Sigmoid colon (tissue), 7 donors: Measurements from ENCODE around the gene PDE6B. TPM values are rescaled to one million over a fixed set of nuclear protein-coding genes. Genes with fewer than 3 reads are reported as not detected.

ENCODE experiments used
- DNase-seq: peaks from one replicate; pipeline ENCODE4 v3.0.0-alpha.2; 2019
- H3K27ac ChIP-seq, 4 donors: fragments of 200-600 bp; sonication (generic); one replicate each; pipeline ENCODE4 v1.5.1; 2016 to 2019; ENCODE audit warnings: mild to moderate bottlenecking in 1 of 4
- H3K27me3 ChIP-seq, 3 donors: fragments of 200-600 bp; sonication (generic); one replicate each; pipeline ENCODE4 v1.5.1; 2019; ENCODE audit warnings: mild to moderate bottlenecking in 1 of 3
- H3K36me3 ChIP-seq, 4 donors: fragments of 200-600 bp; sonication (generic); one replicate each; pipeline ENCODE4 v1.5.1; 2016 to 2019
- H3K4me1 ChIP-seq, 4 donors: fragments of 200-600 bp; sonication (generic); one replicate each; pipeline ENCODE4 v1.5.1; 2017 to 2019
- H3K4me3 ChIP-seq, 4 donors: fragments of 200-600 bp; sonication (generic); one replicate each; pipeline ENCODE4 v1.5.1; 2017 to 2019; ENCODE audit warnings: mild to moderate bottlenecking in 2 of 4, moderate library complexity in 1 of 4
- H3K9me3 ChIP-seq, 4 donors: fragments of 200-600 bp in 3 of 4; sonication (generic) in 3 of 4; one replicate each; pipeline versions ENCODE4 v1.5.1 to v1.6.1; 2013 to 2019
- EP300 ChIP-seq, 4 donors: sonication (generic); formaldehyde crosslinking; IDR thresholded peaks; one replicate each; pipeline ENCODE4 v1.6.1; 2017; ENCODE audit warnings: antibody characterized with exemption in 4 of 4
- POLR2A ChIP-seq, 2 donors: fragments of 450-650 bp; IDR thresholded peaks; one replicate each; pipeline ENCODE4 v1.6.1; 2016; ENCODE audit warnings: antibody characterized with exemption in 2 of 2, mild to moderate bottlenecking in 2 of 2, moderate library complexity in 2 of 2
- POLR2AphosphoS5 ChIP-seq, 4 donors: sonication (generic); formaldehyde crosslinking; IDR thresholded peaks; one replicate each; pipeline ENCODE4 v1.6.1; 2017; ENCODE audit warnings: antibody characterized with exemption in 4 of 4
- WGBS, 2 donors: extraction: QIAGEN DNeasy Blood & Tissue Kit; methylation state at CpG; one replicate each; pipeline ENCODE4 v1.1.7; 2013; 5-methylcytosine and 5-hydroxymethylcytosine counted together
- intact Hi-C: fragments of 100-400 bp; cut with DNase I; formaldehyde crosslinking; loops from one replicate; pipeline ENCODE4 v1.15.1; 2023
- polyA plus RNA-seq, 3 donors: library from polyadenylated mRNA; stranded (reverse); fragments of 200-250 nt; gene quantifications; one replicate each; pipeline ENCODE4 v1.2.3, GENCODE V29; 2013
- total RNA-seq, 4 donors: library from RNA; depleted of rRNA; stranded (reverse); fragments of >200 nt; gene quantifications; one replicate each; pipeline ENCODE4 v1.1.0, GENCODE V29; 2016
- TF ChIP-seq, protein P1 (sequence below), 4 experiments: fragments of 450-650 bp in 3 of 4; fragments of 200-600 bp in 1 of 4; IDR thresholded peaks; one replicate each; pipeline ENCODE4 v1.5.1; 2016 to 2019; ENCODE audit warnings: antibody characterized with exemption in 4 of 4, mild to moderate bottlenecking in 3 of 4, moderate library complexity in 2 of 4
- donor health status: healthy with polysubstance abuse.
- donor health status: Bipolar disorder and iron deficiency.
- donor health status: healthy.

The PDE6B gene
- total and polyA plus RNA-seq, 7 donors: under 0.01 to 5.4 (median 1.5) TPM; not detected in 1

- WGBS, 2 donors: 64 to 67% methylated on average over 26 of the region's 26 CpGs
- intact Hi-C loops: loop anchor here (2.0 to 10.0 kb wide), 3 partner anchors 30 to 260 kb away; partner anchors contain the start of genes GAK, PCGF3, PIGG and TMEM175
These were observed 49.9 kb downstream of the PDE6B start for GRCh38 chr4:675036-675882.

GRCh38 chr4:675980-676870 lies 50.9 kb downstream of the PDE6B start:
- TF ChIP-seq POLR2A (IDR thresholded peaks at IDR 0.05) (no peak), EP300 (IDR thresholded peaks at IDR 0.05) (no peak), POLR2AphosphoS5 (IDR thresholded peaks at IDR 0.05) (no peak)
- TF ChIP-seq, protein P1, sequence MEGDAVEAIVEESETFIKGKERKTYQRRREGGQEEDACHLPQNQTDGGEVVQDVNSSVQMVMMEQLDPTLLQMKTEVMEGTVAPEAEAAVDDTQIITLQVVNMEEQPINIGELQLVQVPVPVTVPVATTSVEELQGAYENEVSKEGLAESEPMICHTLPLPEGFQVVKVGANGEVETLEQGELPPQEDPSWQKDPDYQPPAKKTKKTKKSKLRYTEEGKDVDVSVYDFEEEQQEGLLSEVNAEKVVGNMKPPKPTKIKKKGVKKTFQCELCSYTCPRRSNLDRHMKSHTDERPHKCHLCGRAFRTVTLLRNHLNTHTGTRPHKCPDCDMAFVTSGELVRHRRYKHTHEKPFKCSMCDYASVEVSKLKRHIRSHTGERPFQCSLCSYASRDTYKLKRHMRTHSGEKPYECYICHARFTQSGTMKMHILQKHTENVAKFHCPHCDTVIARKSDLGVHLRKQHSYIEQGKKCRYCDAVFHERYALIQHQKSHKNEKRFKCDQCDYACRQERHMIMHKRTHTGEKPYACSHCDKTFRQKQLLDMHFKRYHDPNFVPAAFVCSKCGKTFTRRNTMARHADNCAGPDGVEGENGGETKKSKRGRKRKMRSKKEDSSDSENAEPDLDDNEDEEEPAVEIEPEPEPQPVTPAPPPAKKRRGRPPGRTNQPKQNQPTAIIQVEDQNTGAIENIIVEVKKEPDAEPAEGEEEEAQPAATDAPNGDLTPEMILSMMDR (IDR thresholded peaks at IDR 0.05): no peak
- intact Hi-C loops: loop anchor here (2.0 to 10.0 kb wide), 3 partner anchors 29 to 259 kb away; partner anchors contain the start of genes GAK, PCGF3, PIGG and TMEM175
- peaks cover 0 to 18% (median 10%) of the 10 kb centered on the region in 4 donors for H3K36me3 ChIP-seq
- DNase-seq: no peak
- WGBS, 2 donors: 70 to 81% methylated on average over 19 of the region's 19 CpGs
- H3K9me3 ChIP-seq: no peaks in the 10 kb centered on the region
- no peak overlapping the region for H3K4me3 ChIP-seq
- H3K4me1 ChIP-seq: peaks cover 0 to 37% (median 26%) of the 10 kb centered on the region in 4 donors
- no peak overlapping the region for H3K27ac ChIP-seq
- peaks cover 7 to 31% (median 25%) of the 10 kb centered on the region in 3 donors for H3K27me3 ChIP-seq

More at GRCh38 chr4:675036-675882, 49.9 kb downstream of the PDE6B start:
- H3K27ac ChIP-seq: peak overlapping the region; percentile 95 to 99 (median 97)
- no peak for DNase-seq
- H3K27me3 ChIP-seq: peaks cover 5 to 21% (median 15%) of the 10 kb centered on the region in 3 donors
- peak overlapping the region; percentile 84 to 100 (median 96) for H3K4me3 ChIP-seq
- peaks cover 0 to 25% (median 10%) of the 10 kb centered on the region in 4 donors for H3K36me3 ChIP-seq
- peaks cover 0 to 27% (median 19%) of the 10 kb centered on the region in 4 donors for H3K4me1 ChIP-seq
- TF ChIP-seq, protein P1 (IDR thresholded peaks at IDR 0.05): no peak
- no peak for TF ChIP-seq EP300 (IDR thresholded peaks at IDR 0.05)
- TF ChIP-seq POLR2AphosphoS5 (IDR thresholded peaks at IDR 0.05): no peak
- no peak for TF ChIP-seq POLR2A (IDR thresholded peaks at IDR 0.05)
- H3K9me3 ChIP-seq: no peaks in the 10 kb centered on the region

DNA sequence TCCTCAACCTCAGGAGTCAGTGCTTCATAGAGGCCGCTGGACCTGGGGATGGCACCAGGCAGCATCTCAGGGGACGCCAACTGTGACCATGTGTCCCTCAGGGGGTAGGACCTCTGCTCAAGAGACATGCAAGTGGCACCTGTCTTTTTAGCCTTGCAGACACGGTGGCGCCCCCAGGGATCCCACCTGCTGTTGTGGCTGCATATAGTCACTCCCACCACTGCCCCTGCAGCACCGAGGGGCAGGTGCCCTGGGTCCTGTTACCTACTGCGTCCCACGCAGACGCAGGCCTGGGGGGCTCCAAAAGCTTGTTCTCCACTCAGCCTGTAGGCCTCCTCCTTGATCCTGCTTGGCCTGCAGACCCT lies 51.5 kb downstream of the PDE6B start:
- H3K36me3 ChIP-seq: peaks cover 0 to 12% (median 5%) of the 10 kb centered on the region in 4 donors
- intact Hi-C loops: loop anchor here (10.0 kb wide), 2 partner anchors 182 to 258 kb away; partner anchors contain the start of genes GAK, PIGG, TMEM175 and ZNF721
- H3K27me3 ChIP-seq: peaks cover 8 to 35% (median 28%) of the 10 kb centered on the region in 3 donors
- H3K4me3 ChIP-seq: no peak overlapping the region
- H3K27ac ChIP-seq: no peak overlapping the region
- 75 to 89% methylated on average over 8 of the region's 8 CpGs for WGBS, 2 donors
- H3K9me3 ChIP-seq: no peaks in the 10 kb centered on the region
- no peak for DNase-seq
- no peak for TF ChIP-seq POLR2AphosphoS5 (IDR thresholded peaks at IDR 0.05)
- TF ChIP-seq, protein P1 (IDR thresholded peaks at IDR 0.05): no peak
- TF ChIP-seq EP300 (IDR thresholded peaks at IDR 0.05): no peak
- no peak for TF ChIP-seq POLR2A (IDR thresholded peaks at IDR 0.05)
- peaks cover 0 to 38% (median 28%) of the 10 kb centered on the region in 4 donors for H3K4me1 ChIP-seq

- H3K36me3 ChIP-seq: peaks cover 0 to 3% (median 0%) of the 10 kb centered on the region in 4 donors
- intact Hi-C loops: loop anchor here (10.0 kb wide), 2 partner anchors 183 to 257 kb away; partner anchors contain the start of genes GAK, PIGG, TMEM175 and ZNF721
- no peaks in the 10 kb centered on the region for H3K9me3 ChIP-seq
- DNase-seq: no peak
- H3K27me3 ChIP-seq: peaks cover 8 to 43% (median 33%) of the 10 kb centered on the region in 3 donors
- TF ChIP-seq EP300 (IDR thresholded peaks at IDR 0.05) (no peak), POLR2A (IDR thresholded peaks at IDR 0.05) (no peak), POLR2AphosphoS5 (IDR thresholded peaks at IDR 0.05) (no peak)
- TF ChIP-seq, protein P1 (IDR thresholded peaks at IDR 0.05): no peak
- no peak overlapping the region for H3K4me3 ChIP-seq
- peaks cover 0 to 38% (median 27%) of the 10 kb centered on the region in 4 donors for H3K4me1 ChIP-seq
- no peak overlapping the region for H3K27ac ChIP-seq
- WGBS, 2 donors: 25 to 68% methylated on average over 26 of the region's 26 CpGs
These were observed 52.3 kb downstream of the PDE6B start for GRCh38 chr4:677431-678293.
